A549 (cell line): ENCODE measurements around the gene PPP1CC. TPM values are rescaled to one million over a fixed set of nuclear protein-coding genes. Genes with fewer than 3 reads are reported as not detected.
A peak's percentile ranks its signal among the peaks of the same experiment; 100 is the strongest.

ENCODE experiments used
- ATAC-seq, 2 experiments: fragments of 200-7000 bp in 1 of 2; fragments of >200 bp in 1 of 2; cut with Nextera tagmentation in 1 of 2; cut with Tn5 transposase in 1 of 2; 3 replicates each; pipeline versions ENCODE4 v1.8.0 to v1.9.1; 2018 to 2020; ENCODE audit warnings: mild to moderate bottlenecking in 1 of 2, moderate library complexity in 1 of 2
- CTCF ChIA-PET: fragments of 300-600 bp; sonication (Branson Sonifier 250); formaldehyde crosslinking; extraction: SDS; loops from one replicate; lab custom pipeline; 2021; ENCODE audit warnings: antibody characterized with exemption, inconsistent platforms; lab: Yijun Ruan, JAX
- POLR2A ChIA-PET: fragments of 350-600 bp; formaldehyde crosslinking; extraction: SDS; loops from one replicate; lab custom pipeline; 2021; ENCODE audit warnings: antibody characterized with exemption, inconsistent platforms; lab: Yijun Ruan, JAX
- DNase-seq, 2 experiments: peaks; one replicate each; pipeline versions ENCODE4 v3.0.0 to v3.0.0-alpha.2; 2011 to 2016; ENCODE audit warnings: low read depth in 1 of 2, low spot score in 1 of 2
- FAIRE-seq: peaks from 2 replicates; lab custom pipeline; 2011; peaks lifted over from hg19 to GRCh38; lab: Jason Lieb, UNC
- H3K27ac ChIP-seq, 2 experiments: fragments of >200 bp; sonication (Bioruptor Twin); formaldehyde crosslinking; 3 replicates each; pipeline ENCODE4 v1.5.1; 2016 to 2017
- H3K4me1 ChIP-seq: fragments of >200 bp; sonication (Bioruptor Twin); formaldehyde crosslinking; 3 replicates; pipeline ENCODE4 v1.6.1; 2016
- H3K4me2 ChIP-seq: fragments of >200 bp; sonication (Bioruptor Twin); formaldehyde crosslinking; 3 replicates; pipeline ENCODE4 v1.6.1; 2016
- H3K4me3 ChIP-seq: fragments of >200 bp; sonication (Bioruptor Twin); formaldehyde crosslinking; 3 replicates; pipeline ENCODE4 v1.5.1; 2016
- H3K9me3 ChIP-seq: fragments of >200 bp; sonication (Bioruptor Twin); formaldehyde crosslinking; 3 replicates; pipeline ENCODE4 v1.6.1; 2016
- CBX2 ChIP-seq: fragments of 200-600 bp; sonication (generic); IDR thresholded peaks from 2 replicates; pipeline ENCODE4 v1.6.1; 2016; ENCODE audit warnings: low read depth, mild to moderate bottlenecking, borderline replicate concordance
- CEBPB ChIP-seq, 2 experiments: fragments of >200 bp in 1 of 2; sonication (Bioruptor Twin) in 1 of 2; formaldehyde crosslinking in 1 of 2; IDR thresholded peaks; 2 replicates each; pipeline ENCODE4 v1.6.1; 2012 to 2016
- EHMT2 ChIP-seq: fragments of 200-600 bp; sonication (generic); IDR thresholded peaks from 2 replicates; pipeline ENCODE4 v1.6.1; 2016; ENCODE audit warnings: antibody characterized with exemption, low read depth, mild to moderate bottlenecking, moderate library complexity
- FOSB ChIP-seq: fragments of 250-450 bp; sonication (Bioruptor Pico); IDR thresholded peaks from 2 replicates; pipeline ENCODE4 v1.5.0; 2020; ENCODE audit warnings: mild to moderate bottlenecking, moderate library complexity
- HEYL ChIP-seq: fragments of 250-450 bp; sonication (Bioruptor Pico); IDR thresholded peaks from 2 replicates; pipeline ENCODE4 v1.8.0; 2021; ENCODE audit warnings: mild to moderate bottlenecking, moderate library complexity
- JUN ChIP-seq, 2 experiments: fragments of >200 bp; sonication (Bioruptor Twin); formaldehyde crosslinking; IDR thresholded peaks; 2 replicates in 1 of 2; 3 replicates in 1 of 2; pipeline ENCODE4 v1.6.1; 2016 to 2017
- JUNB ChIP-seq: fragments of >200 bp; sonication (Bioruptor Twin); formaldehyde crosslinking; IDR thresholded peaks from 2 replicates; pipeline ENCODE4 v1.6.1; 2016
- KDM1A ChIP-seq: fragments of 200-600 bp; sonication (generic); IDR thresholded peaks from 2 replicates; pipeline ENCODE4 v1.6.1; 2016; ENCODE audit warnings: low read depth, mild to moderate bottlenecking
- MAFK ChIP-seq: fragments of 450-650 bp; IDR thresholded peaks from 2 replicates; pipeline ENCODE4 v1.6.1; 2014; ENCODE audit not compliant: partially characterized antibody
- RARB ChIP-seq: fragments of 250-450 bp; sonication (Bioruptor Pico); IDR thresholded peaks from 2 replicates; pipeline ENCODE4 v1.8.0; 2021; ENCODE audit warnings: mild to moderate bottlenecking, moderate library complexity
- RCOR1 ChIP-seq: fragments of 150-350 bp; IDR thresholded peaks from 2 replicates; pipeline ENCODE4 v1.6.1; 2014; ENCODE audit warnings: antibody characterized with exemption, low read length, low read depth
- RFX5 ChIP-seq: fragments of 450-650 bp; IDR thresholded peaks from 2 replicates; pipeline ENCODE4 v1.7.1; 2014; ENCODE audit warnings: antibody characterized with exemption, mild to moderate bottlenecking, moderate library complexity
- RNF2 ChIP-seq: fragments of 200-600 bp; sonication (generic); IDR thresholded peaks from 2 replicates; pipeline ENCODE4 v1.6.1; 2016; ENCODE audit warnings: low read depth, mild to moderate bottlenecking, antibody characterized with exemption, moderate library complexity, borderline replicate concordance
- SMC3 ChIP-seq: fragments of >200 bp; sonication (Bioruptor Twin); formaldehyde crosslinking; IDR thresholded peaks from 3 replicates; pipeline ENCODE4 v1.6.1; 2018; ENCODE audit warnings: inconsistent platforms
- TP53 ChIP-seq: fragments of 250-450 bp; sonication (Bioruptor Pico); IDR thresholded peaks from 2 replicates; pipeline ENCODE4 v1.5.0; 2021; ENCODE audit warnings: mild to moderate bottlenecking, moderate library complexity
- ZC3H11A ChIP-seq: fragments of 450-650 bp; IDR thresholded peaks from 2 replicates; pipeline ENCODE4 v1.6.1; 2014; ENCODE audit warnings: antibody characterized with exemption, mild to moderate bottlenecking
- ZNF302 ChIP-seq: fragments of 250-450 bp; sonication (Bioruptor Pico); IDR thresholded peaks from 2 replicates; pipeline ENCODE4 v1.9.0; 2021; ENCODE audit warnings: inconsistent platforms, mild to moderate bottlenecking, moderate library complexity
- WGBS: methylation state at CpG from one replicate; pipeline ENCODE4 v1.1.6; 2017; ENCODE audit errors: missing lambda C conversion rate; 5-methylcytosine and 5-hydroxymethylcytosine counted together
- polyA plus RNA-seq, 4 experiments: library from polyadenylated mRNA; depleted of rRNA in 3 of 4; stranded (reverse); fragments of >200 nt; fragmentation: RNase III in 1 of 4; extraction: RNeasy Plus Mini Kit Qiagen cat#74134 plus additional on column Dnase treatment in 1 of 4; gene quantifications; 2 replicates in 3 of 4; 3 replicates in 1 of 4; pipeline ENCODE4 v1.2.3, GENCODE V29; 2011 to 2017
- TF ChIP-seq, protein P1 (sequence below): fragments of 250-450 bp; sonication (Bioruptor Pico); IDR thresholded peaks from 2 replicates; pipeline ENCODE4 v1.5.0; 2020; ENCODE audit warnings: low read depth, mild to moderate bottlenecking, moderate library complexity
- TF ChIP-seq, protein P2 (sequence below): IDR thresholded peaks from 2 replicates; pipeline ENCODE4 v1.6.1; 2012
- TF ChIP-seq, protein P3 (sequence below): IDR thresholded peaks from 2 replicates; pipeline ENCODE4 v1.6.1; 2012; ENCODE audit warnings: low read depth, borderline replicate concordance

PPP1CC gene
- polyA plus RNA-seq, 2 of the 4 experiments (the other 2 are of a cell fraction): 131 to 258 TPM

DNA sequence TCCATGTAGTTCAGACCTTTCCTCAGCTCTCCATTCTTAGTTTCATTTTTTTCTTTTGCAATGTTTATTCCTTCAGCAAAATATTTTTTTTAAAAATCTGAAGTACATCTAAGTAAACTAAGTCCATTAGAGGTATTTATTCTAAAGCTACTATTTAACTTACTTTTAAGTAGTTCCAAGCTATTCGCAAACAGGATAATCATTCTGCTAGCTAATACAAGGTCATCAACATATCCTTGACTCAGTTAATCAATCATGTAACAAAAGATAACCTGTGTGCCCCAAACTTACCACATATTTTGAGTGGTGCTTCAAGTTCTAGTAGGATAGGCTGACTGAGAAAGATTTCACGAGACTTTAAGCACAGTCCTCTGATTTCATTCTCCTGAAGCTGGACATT is 11.2 kb downstream of the PPP1CC start:
- H3K4me2 ChIP-seq: no peak overlapping the region
- H3K4me3 ChIP-seq: no peak overlapping the region
- ChIA-PET CTCF (interaction anchor here (0.6 to 1.6 kb wide), 6 partner anchors 10 to 261 kb away, joined by 3 to 6 read pairs (median 4); no protein-coding TSS in a partner anchor), POLR2A (no interaction called here)
- ATAC-seq (no peak), DNase-seq (no peak), FAIRE-seq (no peak)
- no peak for TF ChIP-seq RFX5
- no peak for TF ChIP-seq FOSB (CRISPR knock-in tag)
- no peak for TF ChIP-seq RARB
- no peak for TF ChIP-seq TP53 (CRISPR knock-in tag)
- TF ChIP-seq HEYL (CRISPR knock-in tag): no peak
- TF ChIP-seq CEBPB (IDR thresholded peaks at IDR 0.05): no peak
- no peak for TF ChIP-seq ZNF302 (CRISPR knock-in tag)
- H3K4me1 ChIP-seq: peaks cover 21% of the 10 kb centered on the region
- H3K27ac ChIP-seq: no peak overlapping the region
- H3K9me3 ChIP-seq: no peaks in the 10 kb centered on the region
- 89% methylated on average over 2 of the region's 2 CpGs for WGBS

DNA sequence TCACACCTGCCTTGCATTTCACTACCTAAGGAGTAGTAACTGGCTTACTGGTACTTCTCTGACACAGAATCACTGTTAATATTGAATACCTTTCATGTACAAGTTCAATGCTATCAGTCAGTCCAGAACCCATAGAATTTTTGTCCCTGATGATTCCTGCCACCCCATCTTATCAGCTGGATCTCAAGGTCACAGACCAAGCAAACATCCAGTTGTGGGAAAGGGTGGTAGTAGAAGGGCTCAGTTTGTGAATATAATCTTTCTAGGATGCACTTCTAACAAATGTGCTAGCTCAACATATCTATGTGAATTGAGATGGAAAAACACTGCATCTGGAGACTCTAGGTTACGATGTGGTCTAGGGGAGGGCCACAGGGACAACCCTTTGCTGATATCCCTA is 14.1 kb downstream of the PPP1CC start:
- no peak overlapping the region for H3K27ac ChIP-seq
- TF ChIP-seq RCOR1: no peak
- peak; percentile 18 for TF ChIP-seq MAFK
- TF ChIP-seq, all 56 proteins: peak for 1
- ChIA-PET CTCF (no interaction called here), POLR2A (no interaction called here)
- DNase-seq: no peak
- Histone ChIP-seq H3K9me3 (no peaks in the 10 kb centered on the region), H3K4me3 (no peak overlapping the region), H3K4me1 (peaks cover 10% of the 10 kb centered on the region), H3K4me2 (no peak overlapping the region)
- FAIRE-seq: no peak
- WGBS: 96% methylated on average over 1 of the region's 1 CpG
- ATAC-seq: no peak

DNA sequence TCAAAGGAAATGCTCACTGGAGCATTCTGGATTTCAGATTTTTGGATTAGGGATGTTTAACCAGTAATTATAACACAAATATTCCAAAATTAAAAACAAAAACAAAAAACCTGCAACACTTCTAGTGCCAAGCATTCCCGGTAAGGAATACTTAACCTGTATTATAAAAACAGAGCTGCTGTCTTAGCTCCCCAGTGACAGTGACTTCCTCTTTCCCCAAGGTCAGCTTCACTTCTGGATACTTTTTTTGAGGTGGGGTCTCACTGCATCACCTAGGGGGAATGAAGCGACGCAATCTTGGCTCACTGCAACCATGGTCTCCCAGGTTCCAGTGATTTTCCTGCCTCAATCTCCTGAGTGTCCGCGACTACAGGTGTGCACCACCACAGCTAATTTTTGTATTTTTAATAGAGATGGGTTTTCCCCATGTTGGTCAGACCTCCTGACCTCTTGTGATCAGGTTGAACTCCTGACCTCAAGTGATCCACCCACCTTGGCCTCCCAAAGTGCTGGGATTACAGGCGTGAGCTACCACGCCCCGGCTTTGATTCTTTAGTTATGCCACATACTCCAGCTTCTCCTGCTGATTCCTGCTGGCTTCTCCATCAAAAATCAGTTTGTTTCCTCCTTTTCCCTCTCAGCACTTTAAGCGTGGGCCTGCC is 15.9 kb downstream of the PPP1CC start:
- Histone ChIP-seq H3K9me3 (no peaks in the 10 kb centered on the region), H3K27ac (no peak overlapping the region), H3K4me2 (no peak overlapping the region), H3K4me1 (no peaks in the 10 kb centered on the region), H3K4me3 (no peak overlapping the region)
- TF ChIP-seq FOSB (CRISPR knock-in tag) (no peak), JUN (IDR thresholded peaks at IDR 0.05) (no peak), JUNB (no peak), SMC3 (no peak), RNF2 (no peak), CBX2 (no peak), EHMT2 (no peak), KDM1A (no peak), ZNF302 (CRISPR knock-in tag) (no peak), ZC3H11A (no peak)
- FAIRE-seq: no peak
- no peak for ATAC-seq
- ChIA-PET CTCF (interaction anchor here (0.8 kb wide), 1 partner anchor 57 kb away, joined by 3 read pairs; no protein-coding TSS in a partner anchor), POLR2A (interaction anchor here (0.7 kb wide), 1 partner anchor 15 kb away, joined by 3 read pairs; no protein-coding TSS in a partner anchor)
- no peak for DNase-seq
- 92% methylated on average over 9 of the region's 9 CpGs for WGBS

DNA sequence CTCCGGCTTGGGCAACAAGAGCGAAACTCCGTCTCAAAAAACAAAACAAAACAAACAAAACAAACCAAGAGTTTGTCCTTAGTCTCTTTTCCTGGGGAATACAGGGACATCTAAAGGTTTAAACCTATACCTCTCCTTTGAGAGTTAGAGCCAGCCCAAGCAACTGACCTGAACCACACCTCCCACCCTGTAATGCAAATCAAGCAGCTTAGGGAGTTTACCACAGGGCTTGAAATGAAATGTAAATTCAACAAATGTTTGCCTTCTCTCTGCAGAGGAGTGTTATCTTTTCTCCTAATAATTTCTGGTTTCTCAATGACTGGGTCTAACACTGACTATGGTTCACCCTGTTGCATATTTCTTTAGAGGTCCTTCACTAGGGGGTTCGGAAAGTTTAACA is 16.7 kb downstream of the PPP1CC start:
- CTCF ChIA-PET: interaction anchor here (1.2 kb wide), 1 partner anchor 121 kb away, joined by 3 read pairs; no protein-coding TSS in a partner anchor
- FAIRE-seq (no peak), ATAC-seq (no peak)
- 93% methylated on average over 4 of the region's 4 CpGs for WGBS
- Histone ChIP-seq H3K4me1 (no peaks in the 10 kb centered on the region), H3K27ac (no peak overlapping the region), H3K4me2 (no peak overlapping the region)
- TF ChIP-seq JUN (IDR thresholded peaks at IDR 0.05) (no peak), FOSB (CRISPR knock-in tag) (no peak), RNF2 (no peak), ZC3H11A (no peak), JUNB (no peak)
- TF ChIP-seq, protein P1, sequence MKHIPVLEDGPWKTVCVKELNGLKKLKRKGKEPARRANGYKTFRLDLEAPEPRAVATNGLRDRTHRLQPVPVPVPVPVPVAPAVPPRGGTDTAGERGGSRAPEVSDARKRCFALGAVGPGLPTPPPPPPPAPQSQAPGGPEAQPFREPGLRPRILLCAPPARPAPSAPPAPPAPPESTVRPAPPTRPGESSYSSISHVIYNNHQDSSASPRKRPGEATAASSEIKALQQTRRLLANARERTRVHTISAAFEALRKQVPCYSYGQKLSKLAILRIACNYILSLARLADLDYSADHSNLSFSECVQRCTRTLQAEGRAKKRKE (CRISPR knock-in tag): no peak
- TF ChIP-seq, protein P2, sequence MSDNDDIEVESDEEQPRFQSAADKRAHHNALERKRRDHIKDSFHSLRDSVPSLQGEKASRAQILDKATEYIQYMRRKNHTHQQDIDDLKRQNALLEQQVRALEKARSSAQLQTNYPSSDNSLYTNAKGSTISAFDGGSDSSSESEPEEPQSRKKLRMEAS: no peak
- TF ChIP-seq, protein P3, sequence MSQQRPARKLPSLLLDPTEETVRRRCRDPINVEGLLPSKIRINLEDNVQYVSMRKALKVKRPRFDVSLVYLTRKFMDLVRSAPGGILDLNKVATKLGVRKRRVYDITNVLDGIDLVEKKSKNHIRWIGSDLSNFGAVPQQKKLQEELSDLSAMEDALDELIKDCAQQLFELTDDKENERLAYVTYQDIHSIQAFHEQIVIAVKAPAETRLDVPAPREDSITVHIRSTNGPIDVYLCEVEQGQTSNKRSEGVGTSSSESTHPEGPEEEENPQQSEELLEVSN: no peak
- TF ChIP-seq, all 56 proteins: peak for 0
- no peak for DNase-seq
- no peaks in the 10 kb centered on the region for H3K9me3 ChIP-seq
- H3K4me3 ChIP-seq: no peak overlapping the region
- POLR2A ChIA-PET: no interaction called here
